K562 (cell line): ENCODE results near the gene ILF3. TPM values are rescaled to one million over a fixed set of nuclear protein-coding genes. Genes with fewer than 3 reads are reported as not detected.

ENCODE experiments used
- ARHGAP35 ChIP-seq: fragments of 450-650 bp; IDR thresholded peaks from 2 replicates; pipeline ENCODE4 v1.6.1; 2018; ENCODE audit not compliant: partially characterized antibody
- CEBPZ ChIP-seq: fragments of 150-350 bp; IDR thresholded peaks from 2 replicates; pipeline ENCODE4 v1.6.1; 2014; ENCODE audit warnings: low read depth, mild to moderate bottlenecking, low read length, borderline replicate concordance
- ESRRA ChIP-seq: fragments of 450-650 bp; IDR thresholded peaks from 2 replicates; pipeline ENCODE4 v1.6.1; 2014; ENCODE audit warnings: low read depth, mild to moderate bottlenecking, moderate library complexity, borderline replicate concordance
- MYBL2 ChIP-seq, 2 experiments: fragments of 450-650 bp in 1 of 2; sonication (generic) in 1 of 2; formaldehyde crosslinking in 1 of 2; IDR thresholded peaks; 2 replicates each; pipeline versions ENCODE4 v1.6.1 to v1.8.1; 2017 to 2022; ENCODE audit warnings: borderline replicate concordance in 1 of 2, inconsistent platforms in 1 of 2, low read depth in 1 of 2, mild to moderate bottlenecking in 1 of 2, missing genetic modification reagents in 1 of 2, moderate library complexity in 1 of 2
- NR0B1 ChIP-seq: fragments of 450-650 bp; IDR thresholded peaks from one replicate; pipeline ENCODE4 v1.6.1; 2018; ENCODE audit warnings: mild to moderate bottlenecking, moderate library complexity; ENCODE audit not compliant: partially characterized antibody
- NR2C2 ChIP-seq, 2 experiments: fragments of 200-800 bp in 1 of 2; sonication (Bioruptor generic) in 1 of 2; sonication (generic) in 1 of 2; formaldehyde crosslinking in 1 of 2; IDR thresholded peaks; 2 replicates each; pipeline versions ENCODE4 v1.6.1 to v1.8.0; 2016 to 2022; ENCODE audit warnings: mild to moderate bottlenecking in 1 of 2, missing compliant biosample characterization in 1 of 2, missing genetic modification characterization in 1 of 2, missing genetic modification reagents in 1 of 2
- PCBP1 ChIP-seq: fragments of 200-400 bp; formaldehyde crosslinking; IDR thresholded peaks from 2 replicates; pipeline ENCODE4 v1.6.1; 2018; ENCODE audit warnings: mild to moderate bottlenecking, low read depth, low read length; ENCODE audit not compliant: poor library complexity, severe bottlenecking
- PRPF4 ChIP-seq: fragments of 200-400 bp; formaldehyde crosslinking; IDR thresholded peaks from one replicate; pipeline ENCODE4 v1.6.1; 2017; ENCODE audit warnings: low read length, low read depth, mild to moderate bottlenecking; ENCODE audit not compliant: insufficient read depth, poor library complexity, severe bottlenecking
- RBFOX2 ChIP-seq: fragments of 200-400 bp; formaldehyde crosslinking; IDR thresholded peaks from 2 replicates; pipeline ENCODE4 v1.6.1; 2017; ENCODE audit warnings: low read depth, mild to moderate bottlenecking, low read length, moderate library complexity
- UBTF ChIP-seq, 2 experiments: IDR thresholded peaks; 2 replicates each; pipeline ENCODE4 v1.6.1; 2012; ENCODE audit warnings: improper control_type of control experiment in 2 of 2, low read depth in 2 of 2, low read length in 2 of 2, borderline replicate concordance in 1 of 2
- ZNF644 ChIP-seq: fragments of 200-800 bp; sonication (Bioruptor generic); IDR thresholded peaks from 2 replicates; pipeline ENCODE4 v1.6.1; 2016; ENCODE audit warnings: low read depth, missing genetic modification characterization, missing compliant biosample characterization
- polyA plus RNA-seq, 8 experiments: library from polyadenylated mRNA; depleted of rRNA in 4 of 8; stranded (reverse) in 5 of 8; unstranded in 3 of 8; fragments of >200 nt; fragmentation: Nextera tagmentation in 2 of 8; fragmentation: Illumina TruSeq in 1 of 8; extraction: Ambion mirVana in 2 of 8; extraction: Trizol in 1 of 8; gene quantifications; 2 replicates each; pipeline versions ENCODE4 v1.2.1 to v1.2.3, GENCODE V29; 2011 to 2014; ENCODE audit warnings: inconsistent platforms in 1 of 8, missing spikeins in 1 of 8
- total RNA-seq, 7 experiments: library from RNA; depleted of rRNA in 6 of 7; stranded (reverse); fragments of >200 nt in 6 of 7; fragmentation: Illumina TruSeq in 2 of 7; extraction: Trizol in 2 of 7; gene quantifications; 2 replicates each; pipeline versions ENCODE4 v1.2.1 to v1.2.3, GENCODE V29; 2011 to 2021; ENCODE audit warnings: low replicate concordance in 1 of 7

The ILF3 gene
- total and polyA plus RNA-seq, 9 of the 15 experiments (the other 6 are each of a cell fraction or from before 2014, with no cell fraction given) = 26.0 to 453 (median 175) TPM

- TF ChIP-seq ARHGAP35 = no peak
- TF ChIP-seq UBTF (IDR thresholded peaks at IDR 0.05; ENCODE audit: borderline replicate concordance in 1 of 2, low read depth in 2 of 2, low read length in 2 of 2) = peak in 1 of 2 experiments; percentile 63; a peak in 1 of 4 replicates
- TF ChIP-seq NR2C2 (CRISPR knock-in tag; IDR thresholded peaks at IDR 0.05) = peak; percentile 85; the same call in 1 of the 2 replicates
- TF ChIP-seq NR2C2 (tag; IDR thresholded peaks at IDR 0.05) = peak; percentile 91
- peak; percentile 92 for TF ChIP-seq RBFOX2
- no peak for TF ChIP-seq CEBPZ
- TF ChIP-seq ZNF644 (tag) = peak; percentile 63; the same call in 1 of the 2 replicates
- peak; percentile 88 for TF ChIP-seq PRPF4
- no peak for TF ChIP-seq MYBL2 (IDR thresholded peaks at IDR 0.05; ENCODE audit: low read depth)
- no peak for TF ChIP-seq MYBL2 (CRISPR knock-in tag; IDR thresholded peaks at IDR 0.05; ENCODE audit: borderline replicate concordance)
- peak; percentile 81 for TF ChIP-seq PCBP1
- TF ChIP-seq ESRRA = peak; percentile 93
- no peak for TF ChIP-seq NR0B1
Measured at GRCh38 chr19:10653732-10654609, at the start of gene ILF3 (continued).
